ENCODE results near the gene MSRB1.

DNA sequence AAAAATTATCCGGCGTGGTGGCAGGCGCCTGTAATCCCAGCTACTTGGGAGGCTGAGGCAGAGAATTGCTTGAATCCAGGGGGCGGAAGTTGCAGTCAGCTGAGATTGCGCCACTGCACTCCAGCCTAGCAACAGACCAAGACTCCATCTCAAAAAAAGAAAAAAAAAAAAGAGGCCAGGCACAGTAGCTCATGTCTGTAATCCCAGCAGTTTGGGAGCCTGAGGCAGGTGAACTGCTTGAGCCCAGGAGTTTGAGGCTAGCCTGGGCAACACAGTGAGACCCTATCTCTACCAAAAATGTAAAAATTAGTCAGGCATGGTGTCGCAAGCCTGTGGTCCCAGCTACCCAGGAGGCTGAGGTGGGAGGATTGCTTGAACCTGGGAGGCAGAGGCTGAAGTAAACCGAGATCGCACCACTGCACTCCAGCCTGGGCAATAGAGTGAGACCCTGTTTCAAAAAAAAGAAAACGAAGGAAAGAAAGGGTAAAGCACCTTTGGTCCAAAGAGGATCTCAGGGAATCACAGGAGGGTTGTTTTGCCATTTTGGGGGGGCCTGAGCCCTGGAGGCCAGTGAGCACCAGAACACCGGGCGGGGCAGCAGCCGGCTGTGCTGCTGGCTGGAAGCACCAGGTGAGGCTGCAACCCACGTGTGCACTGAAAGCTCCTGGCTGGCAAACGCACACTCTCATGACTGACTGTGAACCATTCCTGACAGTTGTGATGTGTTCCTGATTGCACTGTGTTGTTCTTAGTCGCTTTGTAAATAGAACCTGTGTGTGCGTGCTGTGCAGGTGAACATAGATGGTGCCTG lies 43.2 kb downstream of the MSRB1 start:
- TF ChIP-seq, protein P1, sequence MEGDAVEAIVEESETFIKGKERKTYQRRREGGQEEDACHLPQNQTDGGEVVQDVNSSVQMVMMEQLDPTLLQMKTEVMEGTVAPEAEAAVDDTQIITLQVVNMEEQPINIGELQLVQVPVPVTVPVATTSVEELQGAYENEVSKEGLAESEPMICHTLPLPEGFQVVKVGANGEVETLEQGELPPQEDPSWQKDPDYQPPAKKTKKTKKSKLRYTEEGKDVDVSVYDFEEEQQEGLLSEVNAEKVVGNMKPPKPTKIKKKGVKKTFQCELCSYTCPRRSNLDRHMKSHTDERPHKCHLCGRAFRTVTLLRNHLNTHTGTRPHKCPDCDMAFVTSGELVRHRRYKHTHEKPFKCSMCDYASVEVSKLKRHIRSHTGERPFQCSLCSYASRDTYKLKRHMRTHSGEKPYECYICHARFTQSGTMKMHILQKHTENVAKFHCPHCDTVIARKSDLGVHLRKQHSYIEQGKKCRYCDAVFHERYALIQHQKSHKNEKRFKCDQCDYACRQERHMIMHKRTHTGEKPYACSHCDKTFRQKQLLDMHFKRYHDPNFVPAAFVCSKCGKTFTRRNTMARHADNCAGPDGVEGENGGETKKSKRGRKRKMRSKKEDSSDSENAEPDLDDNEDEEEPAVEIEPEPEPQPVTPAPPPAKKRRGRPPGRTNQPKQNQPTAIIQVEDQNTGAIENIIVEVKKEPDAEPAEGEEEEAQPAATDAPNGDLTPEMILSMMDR (IDR thresholded peaks at IDR 0.05; ENCODE audit: insufficient read depth, low read depth, low read length): no peak
- no peak for TF ChIP-seq EZH2 (IDR thresholded peaks at IDR 0.05; ENCODE audit: insufficient read depth, low read length)

Data from astrocyte (in vitro differentiated cells and primary cell).